HK-2 (cell line): Measurements from ENCODE around the gene CCL22.
A peak's percentile ranks its signal among the peaks of the same experiment; 100 is the strongest.

Experiments used
- DNase-seq: peaks from one replicate; pipeline ENCODE4 v3.0.0-alpha.2; 2018; ENCODE audit not compliant: unreplicated experiment

The CCL22 gene

DNA sequence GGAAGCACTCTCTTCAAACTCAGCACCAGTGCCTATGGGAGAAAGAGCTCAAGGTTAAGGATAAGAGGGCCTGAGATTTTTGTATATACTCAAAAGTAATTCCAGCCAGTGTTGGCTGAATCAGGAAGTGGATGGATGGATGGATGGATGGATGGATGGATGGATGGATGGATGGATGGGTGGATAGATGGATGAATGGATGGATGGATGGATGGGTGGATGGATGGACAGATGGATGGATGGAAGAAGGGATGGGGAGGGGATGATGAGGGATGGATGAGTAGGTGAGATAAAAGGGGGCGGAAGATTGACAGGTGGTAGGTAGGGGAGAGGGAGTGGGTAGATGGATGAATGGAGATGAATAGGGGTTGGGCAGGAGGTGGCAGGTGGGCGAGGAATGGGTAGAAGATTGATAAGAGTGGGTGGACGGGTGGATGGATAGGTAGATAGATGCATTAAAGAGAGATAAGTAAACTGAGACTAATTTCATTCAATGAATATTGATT, 17.8 kb downstream of the CCL22 start:
- DNase-seq, result no peak

DNA sequence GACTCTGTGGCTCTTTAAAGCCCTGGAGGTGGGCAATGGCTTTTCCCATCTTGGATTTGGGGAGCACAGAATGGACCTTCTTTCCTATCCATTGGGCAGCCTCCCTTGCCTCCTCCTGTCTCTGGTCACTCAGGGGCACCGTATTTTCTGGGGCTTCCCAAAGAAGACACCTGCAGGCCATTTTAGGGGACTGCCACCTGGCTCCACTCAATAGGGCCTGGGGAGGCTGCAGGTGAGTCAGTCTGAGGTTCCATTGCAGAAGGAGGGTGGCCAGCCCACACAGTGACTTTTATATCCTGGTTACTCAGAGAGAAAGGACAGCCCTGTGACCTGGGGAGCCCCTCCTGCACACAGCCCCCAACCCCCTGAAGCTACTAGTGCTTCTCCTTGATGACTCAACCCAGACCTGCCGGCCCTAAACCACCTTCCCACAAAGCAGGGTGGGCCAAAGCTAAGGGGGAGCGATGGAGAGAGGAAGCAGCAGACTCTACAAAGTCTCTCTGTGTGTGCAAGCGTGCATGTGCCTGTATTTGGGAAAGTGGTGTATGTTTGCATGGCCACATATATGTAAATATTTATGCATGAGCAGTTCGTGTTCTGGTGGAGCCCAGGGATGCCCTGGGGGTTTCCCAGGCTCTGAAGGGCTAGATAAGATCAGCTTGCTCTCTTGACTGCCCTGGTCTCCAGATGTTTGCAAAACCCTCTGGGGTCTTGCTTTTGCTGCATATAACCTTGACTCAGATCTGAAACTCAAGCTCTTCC, 18.7 kb downstream of the CCL22 start:
- DNase-seq, result peak; percentile 43

DNA sequence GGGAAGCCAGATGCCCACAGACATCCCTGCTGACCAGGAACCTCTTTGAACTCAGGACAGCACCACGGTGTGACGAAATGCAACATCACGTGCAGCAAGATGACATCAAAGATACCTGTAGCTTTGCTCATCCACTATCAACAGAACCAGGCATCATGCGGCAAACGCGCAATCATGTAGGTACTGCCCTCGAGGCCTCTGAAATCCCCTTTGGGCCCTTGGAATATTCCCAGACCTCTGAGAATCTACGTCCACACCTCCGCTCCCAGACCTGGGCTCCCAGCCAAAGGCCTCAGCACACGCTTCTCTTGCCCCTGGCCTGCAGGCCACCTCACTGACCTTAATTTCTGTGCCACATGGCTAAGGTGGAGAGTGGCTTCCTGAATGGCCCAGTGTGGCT, 21.0 kb downstream of the CCL22 start:
- DNase-seq, result no peak

DNA sequence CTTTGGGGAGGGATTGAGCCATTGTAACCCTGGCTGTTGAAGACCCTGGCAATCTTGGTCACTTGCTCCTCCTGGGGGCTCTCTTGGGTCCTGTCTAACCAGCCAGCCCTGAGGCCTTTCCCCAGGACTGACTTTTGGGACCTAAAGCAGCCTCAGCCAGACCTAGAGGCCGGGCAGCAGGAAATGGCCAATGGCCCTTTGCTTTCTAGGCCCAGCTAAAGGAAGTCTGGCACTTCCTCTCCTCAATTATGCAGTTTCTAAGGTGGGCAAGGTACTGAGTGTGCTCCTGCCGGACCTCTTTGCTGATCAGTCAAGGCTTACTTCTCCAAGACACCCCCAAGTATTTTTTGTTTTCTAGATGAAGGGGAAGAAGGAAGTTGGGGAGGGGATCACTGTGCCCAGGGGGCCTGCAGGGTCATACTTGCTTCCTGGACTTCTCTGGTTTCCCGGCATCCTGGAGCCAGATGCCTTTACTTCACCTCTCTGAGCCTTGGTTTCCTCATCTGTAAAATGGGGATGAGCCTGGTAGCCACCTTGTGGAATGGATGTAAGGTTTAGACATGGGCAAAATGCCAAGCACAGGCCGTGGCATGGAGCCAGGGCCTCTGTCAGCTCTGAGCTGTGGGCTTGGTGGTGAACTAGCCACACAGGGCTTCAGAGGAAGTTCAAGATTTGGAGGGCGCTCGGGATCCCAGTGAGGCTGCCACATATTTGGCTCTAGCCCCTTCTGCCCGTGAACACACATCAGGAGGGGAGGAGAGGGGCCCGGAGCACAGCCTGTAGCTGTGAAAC, 22.3 kb downstream of the CCL22 start:
- DNase-seq, result peak; percentile 34

DNA sequence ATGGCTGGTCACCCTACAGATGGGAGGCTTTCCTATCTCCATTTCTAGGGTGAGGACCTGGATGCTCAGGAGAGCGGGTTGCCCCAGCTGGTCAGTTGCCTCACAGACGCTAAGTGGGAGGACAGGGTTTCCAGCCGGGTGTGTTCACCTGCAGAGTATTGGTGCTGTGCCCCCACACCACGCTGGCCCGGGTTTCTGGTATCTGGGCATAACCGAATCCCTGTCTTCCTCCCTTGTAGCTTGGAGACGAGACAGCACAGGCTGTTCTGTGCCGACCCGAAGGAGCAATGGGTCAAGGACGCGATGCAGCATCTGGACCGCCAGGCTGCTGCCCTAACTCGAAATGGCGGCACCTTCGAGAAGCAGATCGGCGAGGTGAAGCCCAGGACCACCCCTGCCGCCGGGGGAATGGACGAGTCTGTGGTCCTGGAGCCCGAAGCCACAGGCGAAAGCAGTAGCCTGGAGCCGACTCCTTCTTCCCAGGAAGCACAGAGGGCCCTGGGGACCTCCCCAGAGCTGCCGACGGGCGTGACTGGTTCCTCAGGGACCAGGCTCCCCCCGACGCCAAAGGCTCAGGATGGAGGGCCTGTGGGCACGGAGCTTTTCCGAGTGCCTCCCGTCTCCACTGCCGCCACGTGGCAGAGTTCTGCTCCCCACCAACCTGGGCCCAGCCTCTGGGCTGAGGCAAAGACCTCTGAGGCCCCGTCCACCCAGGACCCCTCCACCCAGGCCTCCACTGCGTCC, 23.4 kb downstream of the CCL22 start:
- DNase-seq, result no peak

DNA sequence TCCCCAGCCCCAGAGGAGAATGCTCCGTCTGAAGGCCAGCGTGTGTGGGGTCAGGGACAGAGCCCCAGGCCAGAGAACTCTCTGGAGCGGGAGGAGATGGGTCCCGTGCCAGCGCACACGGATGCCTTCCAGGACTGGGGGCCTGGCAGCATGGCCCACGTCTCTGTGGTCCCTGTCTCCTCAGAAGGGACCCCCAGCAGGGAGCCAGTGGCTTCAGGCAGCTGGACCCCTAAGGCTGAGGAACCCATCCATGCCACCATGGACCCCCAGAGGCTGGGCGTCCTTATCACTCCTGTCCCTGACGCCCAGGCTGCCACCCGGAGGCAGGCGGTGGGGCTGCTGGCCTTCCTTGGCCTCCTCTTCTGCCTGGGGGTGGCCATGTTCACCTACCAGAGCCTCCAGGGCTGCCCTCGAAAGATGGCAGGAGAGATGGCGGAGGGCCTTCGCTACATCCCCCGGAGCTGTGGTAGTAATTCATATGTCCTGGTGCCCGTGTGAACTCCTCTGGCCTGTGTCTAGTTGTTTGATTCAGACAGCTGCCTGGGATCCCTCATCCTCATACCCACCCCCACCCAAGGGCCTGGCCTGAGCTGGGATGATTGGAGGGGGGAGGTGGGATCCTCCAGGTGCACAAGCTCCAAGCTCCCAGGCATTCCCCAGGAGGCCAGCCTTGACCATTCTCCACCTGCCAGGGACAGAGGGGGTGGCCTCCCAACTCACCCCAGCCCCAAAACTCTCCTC, 24.1 kb downstream of the CCL22 start:
- DNase-seq, result no peak

DNA sequence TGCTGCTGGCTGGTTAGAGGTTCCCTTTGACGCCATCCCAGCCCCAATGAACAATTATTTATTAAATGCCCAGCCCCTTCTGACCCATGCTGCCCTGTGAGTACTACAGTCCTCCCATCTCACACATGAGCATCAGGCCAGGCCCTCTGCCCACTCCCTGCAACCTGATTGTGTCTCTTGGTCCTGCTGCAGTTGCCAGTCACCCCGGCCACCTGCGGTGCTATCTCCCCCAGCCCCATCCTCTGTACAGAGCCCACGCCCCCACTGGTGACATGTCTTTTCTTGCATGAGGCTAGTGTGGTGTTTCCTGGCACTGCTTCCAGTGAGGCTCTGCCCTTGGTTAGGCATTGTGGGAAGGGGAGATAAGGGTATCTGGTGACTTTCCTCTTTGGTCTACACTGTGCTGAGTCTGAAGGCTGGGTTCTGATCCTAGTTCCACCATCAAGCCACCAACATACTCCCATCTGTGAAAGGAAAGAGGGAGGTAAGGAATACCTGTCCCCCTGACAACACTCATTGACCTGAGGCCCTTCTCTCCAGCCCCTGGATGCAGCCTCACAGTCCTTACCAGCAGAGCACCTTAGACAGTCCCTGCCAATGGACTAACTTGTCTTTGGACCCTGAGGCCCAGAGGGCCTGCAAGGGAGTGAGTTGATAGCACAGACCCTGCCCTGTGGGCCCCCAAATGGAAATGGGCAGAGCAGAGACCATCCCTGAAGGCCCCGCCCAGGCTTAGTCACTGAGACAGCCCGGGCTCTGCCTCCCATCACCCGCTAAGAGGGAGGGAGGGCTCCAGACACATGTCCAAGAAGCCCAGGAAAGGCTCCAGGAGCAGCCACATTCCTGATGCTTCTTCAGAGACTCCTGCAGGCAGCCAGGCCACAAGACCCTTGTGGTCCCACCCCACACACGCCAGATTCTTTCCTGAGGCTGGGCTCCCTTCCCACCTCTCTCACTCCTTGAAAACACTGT, 25.0 kb downstream of the CCL22 start:
- DNase-seq, result peak; percentile 59

DNA sequence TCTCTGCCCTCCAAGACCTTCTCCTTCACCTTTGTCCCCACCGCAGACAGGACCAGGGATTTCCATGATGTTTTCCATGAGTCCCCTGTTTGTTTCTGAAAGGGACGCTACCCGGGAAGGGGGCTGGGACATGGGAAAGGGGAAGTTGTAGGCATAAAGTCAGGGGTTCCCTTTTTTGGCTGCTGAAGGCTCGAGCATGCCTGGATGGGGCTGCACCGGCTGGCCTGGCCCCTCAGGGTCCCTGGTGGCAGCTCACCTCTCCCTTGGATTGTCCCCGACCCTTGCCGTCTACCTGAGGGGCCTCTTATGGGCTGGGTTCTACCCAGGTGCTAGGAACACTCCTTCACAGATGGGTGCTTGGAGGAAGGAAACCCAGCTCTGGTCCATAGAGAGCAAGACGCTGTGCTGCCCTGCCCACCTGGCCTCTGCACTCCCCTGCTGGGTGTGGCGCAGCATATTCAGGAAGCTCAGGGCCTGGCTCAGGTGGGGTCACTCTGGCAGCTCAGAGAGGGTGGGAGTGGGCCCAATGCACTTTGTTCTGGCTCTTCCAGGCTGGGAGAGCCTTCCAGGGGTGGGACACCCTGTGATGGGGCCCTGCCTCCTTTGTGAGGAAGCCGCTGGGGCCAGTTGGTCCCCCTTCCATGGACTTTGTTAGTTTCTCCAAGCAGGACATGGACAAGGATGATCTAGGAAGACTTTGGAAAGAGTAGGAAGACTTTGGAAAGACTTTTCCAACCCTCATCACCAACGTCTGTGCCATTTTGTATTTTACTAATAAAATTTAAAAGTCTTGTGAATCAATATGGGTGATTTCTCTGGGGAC, 25.9 kb downstream of the CCL22 start:
- no peak for DNase-seq

DNA sequence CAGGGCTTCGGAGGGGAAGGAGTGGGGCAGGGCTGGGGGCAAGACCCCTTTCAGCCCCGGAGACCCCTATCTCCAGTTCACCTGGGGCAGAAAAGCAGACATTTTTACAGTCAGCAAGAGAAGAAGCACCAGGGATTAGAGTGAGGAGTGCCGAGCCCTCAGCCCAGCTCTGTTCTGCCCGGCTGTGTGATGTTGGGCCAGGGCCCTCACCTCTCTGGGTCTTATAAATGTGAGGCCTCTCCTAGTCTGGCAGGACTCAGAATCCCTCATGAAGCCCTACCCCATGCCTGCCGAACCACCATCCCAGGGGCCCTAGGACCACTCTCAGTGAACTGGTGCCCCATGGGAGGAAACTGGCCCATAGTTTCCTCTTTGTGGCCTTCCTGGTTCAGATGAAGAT, 26.5 kb downstream of the CCL22 start:
- no peak for DNase-seq

DNA sequence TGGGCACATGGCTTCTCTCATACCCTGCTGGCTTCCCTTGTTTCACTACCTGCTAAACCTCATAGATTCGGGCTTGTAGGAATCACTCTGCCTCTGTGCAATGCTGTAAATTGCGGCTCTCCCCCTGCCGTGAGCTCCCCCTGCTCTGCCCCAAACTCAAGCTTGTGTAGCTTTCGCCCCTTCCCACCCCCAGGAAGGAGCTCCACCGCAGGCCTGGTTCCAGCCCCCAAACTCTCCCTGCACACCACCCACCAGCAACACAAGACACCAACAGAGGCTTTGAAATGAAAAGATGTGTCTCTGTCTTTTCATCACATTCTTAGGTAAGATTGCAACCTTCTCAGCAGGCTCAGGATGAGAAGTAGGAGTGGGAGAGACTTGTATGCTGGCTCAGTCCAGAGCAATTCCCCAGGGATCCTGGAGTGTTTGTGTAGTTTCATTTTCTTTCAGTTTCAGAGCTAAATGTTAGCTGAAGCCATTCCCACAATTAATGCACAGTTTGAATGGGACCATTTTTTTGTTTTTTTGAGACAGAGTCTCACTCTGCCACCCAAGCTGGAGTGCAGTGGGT, 27.9 kb downstream of the CCL22 start:
- no peak for DNase-seq

DNA sequence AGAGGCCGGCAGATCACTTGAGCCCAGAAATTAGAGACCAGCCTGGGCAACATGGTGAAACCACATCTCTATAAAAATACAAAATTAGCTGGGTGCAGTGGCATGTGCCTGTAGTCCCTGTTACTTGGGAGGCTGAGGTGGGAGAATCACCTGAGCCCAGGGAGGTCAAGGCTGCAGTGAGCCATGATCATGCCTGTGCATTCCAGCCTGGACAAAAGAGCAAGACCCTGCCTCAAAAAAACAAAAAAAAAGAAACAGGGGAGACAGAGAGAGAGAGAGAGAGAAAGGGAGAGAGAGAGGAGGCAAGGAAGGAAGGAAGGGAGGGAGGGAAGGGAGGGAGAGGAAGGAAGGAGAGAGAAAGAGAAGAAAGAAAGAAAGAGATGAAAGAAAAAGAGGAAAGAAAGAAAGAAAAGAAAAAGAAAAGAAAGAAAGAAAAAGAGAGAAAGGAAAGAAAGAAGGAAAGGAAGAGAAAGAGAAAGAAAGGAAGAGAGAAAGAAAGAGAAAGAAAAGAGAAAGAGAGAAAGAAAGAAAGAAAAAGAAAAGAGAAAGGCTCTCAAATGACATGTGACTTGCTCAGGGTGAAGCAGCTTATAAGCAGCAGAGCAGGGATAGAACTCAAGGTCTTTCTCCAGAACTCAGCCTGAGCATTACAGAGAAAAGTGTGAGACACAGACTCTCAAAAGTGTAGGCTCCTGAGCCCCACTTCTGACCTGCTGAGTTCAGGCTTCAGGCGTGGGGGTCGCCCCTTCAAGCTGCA, 29.2 kb downstream of the CCL22 start:
- DNase-seq, result no peak

DNA sequence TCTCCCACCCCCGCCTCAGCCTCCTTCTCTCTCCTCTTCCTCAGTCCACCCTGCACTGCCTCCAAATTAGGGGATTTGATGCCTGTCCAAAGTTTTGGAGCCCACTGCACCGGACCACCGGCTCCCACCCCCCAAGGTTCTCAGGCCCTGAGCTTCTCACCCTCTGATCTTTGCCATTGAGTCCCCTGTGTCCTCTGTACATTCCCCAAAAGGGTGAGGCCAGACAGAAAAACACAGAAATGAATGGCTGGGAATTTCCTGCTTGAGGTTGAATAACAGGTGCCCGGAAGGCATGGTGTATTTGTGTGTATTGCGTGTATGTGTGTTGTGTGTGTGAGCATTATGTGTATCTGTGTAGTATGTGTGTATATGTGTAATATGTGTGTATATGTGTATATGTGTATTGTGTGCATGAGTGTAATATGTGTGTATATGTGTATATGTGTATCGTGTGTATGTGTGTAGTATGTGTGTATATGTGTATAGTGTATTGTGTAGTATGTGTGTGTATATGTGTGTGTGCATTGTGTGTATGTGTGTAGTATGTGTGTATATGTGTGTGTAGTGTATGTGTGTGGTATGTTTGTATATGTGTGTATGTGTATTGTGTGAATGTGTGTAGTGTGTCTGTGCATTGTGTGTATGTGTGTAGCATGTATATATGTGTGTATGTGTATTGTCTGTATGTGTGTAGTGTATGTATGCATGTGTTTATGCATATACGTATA, 29.9 kb downstream of the CCL22 start:
- no peak for DNase-seq

DNA sequence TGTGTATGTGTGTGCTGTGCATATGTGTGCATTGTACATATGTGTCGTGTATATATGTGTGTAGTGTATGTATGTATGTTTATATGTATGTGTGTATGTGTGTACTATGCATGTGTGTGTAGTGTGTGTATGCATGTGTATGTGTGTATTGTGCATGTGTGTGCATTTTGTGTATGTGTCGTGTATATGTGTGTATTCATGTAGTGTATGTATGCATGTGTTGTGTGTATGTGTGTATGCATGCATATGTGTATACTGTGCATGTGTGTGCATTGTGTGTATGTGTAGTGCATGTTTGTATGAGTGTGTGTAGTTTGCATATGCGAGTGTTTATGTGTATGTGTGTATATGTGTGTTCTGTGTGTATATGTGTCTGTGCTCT, 30.5 kb downstream of the CCL22 start:
- no peak for DNase-seq

DNA sequence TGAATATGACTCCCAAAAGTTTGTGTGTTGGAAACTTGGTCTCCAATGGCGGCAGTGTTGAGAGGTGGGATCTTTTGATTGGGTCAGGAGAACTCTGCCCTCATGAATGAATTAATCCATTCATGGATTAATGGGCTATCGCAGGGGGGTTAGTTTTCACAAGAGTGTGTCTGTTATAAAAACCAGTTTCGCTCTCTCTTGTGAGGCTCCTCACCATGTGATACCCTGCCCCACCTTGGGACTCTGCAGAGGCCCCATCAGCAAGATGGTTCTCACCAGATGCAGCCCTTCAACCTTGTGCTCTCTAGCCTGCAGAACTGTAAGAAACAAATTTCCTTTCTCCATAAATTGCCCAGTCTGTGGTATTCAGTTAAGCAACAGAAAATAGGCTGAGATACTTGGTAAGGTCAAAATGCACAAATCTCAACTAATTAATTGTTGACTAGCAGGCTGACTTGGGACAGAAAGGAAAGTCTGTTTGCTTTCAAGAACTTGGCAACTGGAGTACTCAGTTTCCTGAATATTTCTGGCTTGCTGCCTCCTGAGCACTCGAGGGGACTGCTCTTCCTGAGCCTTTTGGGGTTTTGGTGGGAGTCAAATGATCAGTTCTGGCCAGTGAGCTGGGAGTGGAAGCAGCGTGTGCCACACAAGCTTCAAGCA, 32.2 kb downstream of the CCL22 start:
- no peak for DNase-seq

DNA sequence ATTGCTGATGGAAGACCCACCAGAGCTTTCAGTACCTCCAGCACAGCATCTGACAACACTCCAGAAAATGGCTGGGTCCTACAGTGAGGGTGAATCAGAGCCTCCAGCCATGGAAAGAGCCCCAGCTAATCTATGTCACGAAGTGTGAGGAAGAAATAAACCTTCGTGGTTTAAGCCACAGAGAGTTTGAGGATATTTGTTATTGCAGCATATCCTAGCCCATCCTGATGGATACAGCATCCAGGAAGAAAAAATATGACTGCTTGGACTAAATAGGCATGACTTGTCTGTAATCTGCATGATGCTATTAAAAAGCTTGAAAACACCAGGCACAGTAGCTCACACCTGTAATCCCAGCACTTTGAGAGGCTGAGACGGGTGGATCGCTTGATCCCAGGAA, 32.7 kb downstream of the CCL22 start:
- no peak for DNase-seq

DNA sequence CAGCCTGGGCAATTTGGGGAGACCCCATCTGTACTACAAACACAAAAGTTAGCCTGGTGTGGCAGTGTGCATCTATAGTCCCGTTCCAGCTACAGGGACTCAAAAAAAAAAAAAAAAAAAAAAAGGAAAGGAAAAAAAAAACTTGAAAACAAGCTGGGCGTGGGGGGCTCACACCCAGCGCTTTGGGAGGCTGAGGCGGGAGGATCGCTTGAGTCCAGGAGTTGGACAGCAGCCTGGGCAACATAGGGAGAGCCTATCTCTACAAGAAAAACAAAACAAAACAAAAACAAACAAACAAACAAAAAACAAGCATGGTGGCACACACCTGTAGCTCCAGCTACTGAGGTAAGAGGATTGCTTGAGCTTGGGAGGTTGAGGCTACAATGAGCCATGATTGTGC, 33.1 kb downstream of the CCL22 start:
- no peak for DNase-seq

DNA sequence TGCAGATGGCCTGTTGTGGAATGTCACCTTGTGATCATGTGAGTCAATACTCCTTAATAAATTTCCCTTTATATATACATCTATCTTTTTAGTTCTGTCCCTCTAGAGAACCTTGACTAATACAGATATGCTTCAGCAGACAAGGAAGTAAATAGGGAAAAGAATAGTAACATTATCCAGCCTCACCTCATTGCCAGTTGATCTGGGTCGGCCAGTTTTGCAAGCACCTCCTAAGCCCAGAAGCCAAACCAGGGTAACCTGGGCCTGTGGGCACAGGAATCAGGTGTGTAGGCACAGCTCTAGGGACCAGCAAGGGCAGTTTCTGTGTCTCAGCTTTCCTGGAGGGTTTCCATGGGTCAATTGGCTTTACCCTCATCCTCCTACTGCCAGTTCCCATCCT, 34.1 kb downstream of the CCL22 start:
- DNase-seq, result no peak
